ENCODE measurements around the gene BNC2.

The BNC2 gene

DNA sequence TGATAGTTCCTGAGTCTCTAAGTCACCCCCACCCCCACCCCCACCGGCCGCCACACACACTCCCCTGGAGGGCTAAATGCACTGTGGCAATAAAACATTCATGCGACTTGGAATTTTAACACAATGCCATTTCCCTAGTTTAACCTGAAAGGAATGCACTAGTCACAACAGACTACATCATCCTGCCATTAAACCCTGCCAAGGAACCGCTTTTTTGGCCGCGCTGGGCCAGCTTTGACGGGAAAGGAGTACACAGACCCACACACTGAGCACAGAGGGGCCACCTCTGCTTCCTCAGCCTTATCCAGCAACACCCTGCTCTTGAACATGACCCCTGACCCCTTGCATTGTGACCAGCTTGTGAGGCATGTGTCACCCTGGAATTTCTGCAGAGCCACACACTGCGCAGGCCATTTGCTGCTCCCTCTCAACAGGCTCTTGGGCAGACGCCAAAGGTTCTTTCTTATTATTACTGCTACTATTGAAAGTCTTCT lies 165.3 kb downstream of the BNC2 start:
- no peak overlapping the region for H3K4me3 ChIP-seq (ENCODE audit: low read depth, low read length)
- no peak for DNase-seq (ENCODE audit: low read depth)
- TF ChIP-seq, protein P1, sequence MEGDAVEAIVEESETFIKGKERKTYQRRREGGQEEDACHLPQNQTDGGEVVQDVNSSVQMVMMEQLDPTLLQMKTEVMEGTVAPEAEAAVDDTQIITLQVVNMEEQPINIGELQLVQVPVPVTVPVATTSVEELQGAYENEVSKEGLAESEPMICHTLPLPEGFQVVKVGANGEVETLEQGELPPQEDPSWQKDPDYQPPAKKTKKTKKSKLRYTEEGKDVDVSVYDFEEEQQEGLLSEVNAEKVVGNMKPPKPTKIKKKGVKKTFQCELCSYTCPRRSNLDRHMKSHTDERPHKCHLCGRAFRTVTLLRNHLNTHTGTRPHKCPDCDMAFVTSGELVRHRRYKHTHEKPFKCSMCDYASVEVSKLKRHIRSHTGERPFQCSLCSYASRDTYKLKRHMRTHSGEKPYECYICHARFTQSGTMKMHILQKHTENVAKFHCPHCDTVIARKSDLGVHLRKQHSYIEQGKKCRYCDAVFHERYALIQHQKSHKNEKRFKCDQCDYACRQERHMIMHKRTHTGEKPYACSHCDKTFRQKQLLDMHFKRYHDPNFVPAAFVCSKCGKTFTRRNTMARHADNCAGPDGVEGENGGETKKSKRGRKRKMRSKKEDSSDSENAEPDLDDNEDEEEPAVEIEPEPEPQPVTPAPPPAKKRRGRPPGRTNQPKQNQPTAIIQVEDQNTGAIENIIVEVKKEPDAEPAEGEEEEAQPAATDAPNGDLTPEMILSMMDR (IDR thresholded peaks at IDR 0.05; ENCODE audit: insufficient read depth, low read depth, low read length, missing control alignments) = no peak

DNA sequence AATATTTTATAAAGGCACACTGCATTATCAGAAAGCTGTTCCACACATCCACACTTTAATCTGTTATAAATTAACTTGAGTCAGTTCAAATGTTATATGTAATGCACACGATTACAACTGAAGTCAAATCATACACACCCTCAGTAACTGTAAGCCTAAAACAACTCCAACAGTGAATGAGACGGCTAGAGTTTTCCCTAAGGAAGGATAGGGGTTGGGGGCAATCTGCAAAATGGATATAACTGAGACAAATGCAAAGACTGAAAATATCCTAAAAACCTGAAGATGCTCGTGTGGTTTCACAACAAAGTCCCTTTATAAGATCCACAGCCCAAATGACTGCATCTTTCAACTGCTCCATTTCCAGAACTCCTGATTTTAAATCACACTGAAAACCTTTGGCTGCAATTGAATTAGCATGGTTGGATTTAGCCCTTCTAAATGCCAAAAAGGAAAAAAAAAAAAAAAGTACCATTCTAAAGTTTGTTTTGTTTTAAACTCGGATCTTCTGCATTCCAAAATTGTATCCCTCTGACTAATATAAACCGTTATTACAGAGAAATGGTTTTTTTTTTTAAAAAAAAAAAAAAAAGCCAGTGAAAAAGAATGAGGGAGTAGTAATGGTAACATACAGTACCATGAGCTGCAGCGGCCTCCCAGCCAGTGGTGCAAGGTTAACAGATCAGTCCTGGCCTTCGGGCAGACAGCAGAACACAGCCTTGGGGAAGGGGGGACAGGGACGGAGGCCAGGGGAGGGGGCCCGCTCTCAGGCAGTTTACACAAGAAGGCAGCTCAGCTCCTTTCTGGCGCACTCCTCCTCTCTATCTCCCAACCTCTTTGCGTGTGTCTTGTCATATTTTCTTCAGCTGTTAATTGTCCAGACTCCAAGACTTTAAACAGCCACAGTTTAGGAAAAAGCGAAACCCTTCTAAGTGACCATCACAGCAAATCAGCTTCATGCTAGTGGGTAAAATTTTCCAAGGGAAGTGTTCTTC lies 166.1 kb downstream of the BNC2 start:
- no peak for DNase-seq (ENCODE audit: low read depth)
- TF ChIP-seq, protein P1 (IDR thresholded peaks at IDR 0.05; ENCODE audit: insufficient read depth, low read depth, low read length, missing control alignments) = no peak
- no peak overlapping the region for H3K4me3 ChIP-seq (ENCODE audit: low read depth, low read length)

DNA sequence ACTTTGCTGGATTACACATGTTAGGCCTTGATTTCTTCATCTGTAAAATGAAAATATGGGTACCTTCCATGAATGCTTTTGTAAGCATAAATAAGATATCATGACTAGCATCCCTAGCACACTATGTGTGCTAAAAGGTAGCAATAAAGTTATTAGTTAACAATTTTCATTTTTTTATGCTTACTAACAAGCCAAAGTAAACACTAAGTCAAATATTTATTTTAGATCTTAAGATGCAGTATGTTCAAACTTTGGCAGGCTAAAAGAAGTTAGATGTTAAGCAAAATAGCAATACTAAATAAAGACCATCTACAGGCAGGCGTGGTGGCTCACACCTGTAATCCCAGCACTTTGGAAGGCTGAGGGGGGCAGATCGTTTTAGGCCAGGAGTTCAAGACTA lies 169.1 kb downstream of the BNC2 start:
- DNase-seq (ENCODE audit: low read depth) = no peak
- H3K4me3 ChIP-seq (ENCODE audit: low read depth, low read length) = no peak overlapping the region
- TF ChIP-seq, protein P1 (IDR thresholded peaks at IDR 0.05; ENCODE audit: insufficient read depth, low read depth, low read length, missing control alignments) = no peak

DNA sequence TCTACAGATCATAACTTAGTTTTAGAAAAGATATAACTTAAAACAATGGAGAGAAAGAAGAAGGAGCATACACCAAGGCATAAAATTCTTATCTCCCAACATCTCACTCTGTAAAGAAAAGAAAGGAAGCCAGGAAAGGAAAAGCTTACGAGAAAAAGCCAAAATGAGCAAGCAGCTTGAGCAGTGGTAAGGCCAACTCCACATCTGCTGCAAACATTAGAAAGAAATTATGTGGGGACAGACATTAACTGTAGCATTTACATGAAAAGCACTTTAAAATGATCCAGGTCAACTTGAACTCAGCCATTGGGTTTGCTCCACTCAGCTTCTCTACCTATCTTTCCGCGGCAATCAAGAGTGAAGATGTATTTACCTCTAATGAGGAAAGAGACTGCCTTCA lies 176.9 kb downstream of the BNC2 start:
- H3K4me3 ChIP-seq (ENCODE audit: low read depth, low read length) = no peak overlapping the region
- TF ChIP-seq, protein P1 (IDR thresholded peaks at IDR 0.05; ENCODE audit: insufficient read depth, low read depth, low read length, missing control alignments) = no peak
- no peak for DNase-seq (ENCODE audit: low read depth)

DNA sequence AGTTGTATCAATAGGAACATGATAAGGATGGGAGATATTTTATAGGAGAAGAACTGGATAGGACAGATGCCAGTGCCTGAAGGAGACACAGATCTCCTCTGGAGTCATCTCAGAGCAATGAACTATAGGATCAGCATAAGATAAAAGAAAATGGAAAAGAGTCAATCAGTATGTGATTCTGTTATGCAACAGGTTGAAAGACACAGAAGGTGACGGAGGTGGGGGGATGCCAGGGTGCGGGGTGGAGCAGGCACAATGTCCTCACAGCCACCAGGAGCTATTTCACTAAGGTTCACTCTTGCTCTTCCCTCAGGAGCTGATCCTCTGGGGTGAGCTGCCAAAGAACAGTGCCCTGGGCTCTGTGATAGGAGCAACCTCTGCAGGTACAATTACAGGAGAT lies 179.8 kb downstream of the BNC2 start:
- DNase-seq (ENCODE audit: low read depth) = no peak
- H3K4me3 ChIP-seq (ENCODE audit: low read depth, low read length) = no peak overlapping the region
- TF ChIP-seq, protein P1 (IDR thresholded peaks at IDR 0.05; ENCODE audit: insufficient read depth, low read depth, low read length, missing control alignments) = no peak

DNA sequence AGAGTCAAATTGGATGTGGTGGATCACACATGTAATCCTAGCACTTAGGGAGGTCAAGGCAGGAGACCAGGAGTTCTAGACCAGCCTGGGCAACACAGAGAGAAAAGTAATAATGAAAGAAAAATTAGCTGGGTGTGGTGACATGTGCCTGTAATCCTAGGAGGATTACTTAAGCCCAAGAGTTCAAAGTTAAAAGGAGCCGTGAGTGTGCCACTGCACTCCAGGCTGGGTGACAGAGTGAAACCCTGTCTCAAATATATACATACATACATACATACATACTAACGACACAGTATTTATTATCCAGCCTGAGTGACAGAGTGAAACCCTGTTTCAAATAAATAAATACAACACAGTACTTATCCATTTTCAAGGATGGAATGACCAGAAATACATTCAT lies 180.3 kb downstream of the BNC2 start:
- H3K4me3 ChIP-seq (ENCODE audit: low read depth, low read length) = no peak overlapping the region
- TF ChIP-seq, protein P1 (IDR thresholded peaks at IDR 0.05; ENCODE audit: insufficient read depth, low read depth, low read length, missing control alignments) = no peak
- DNase-seq (ENCODE audit: low read depth) = no peak

All from GM12865 (cell line).